T-helper 22 cell (primary cell): ENCODE data around the gene KRCC1.
"Not testable (repeated sequence)": the region's sequence is repeated elsewhere in the genome, so short reads cannot be mapped to it uniquely, and the experiment has no call there.

Experiments used
- DNase-seq: peaks from one replicate; pipeline ENCODE4 v3.0.0-alpha.2; 2020; ENCODE audit warnings: low read depth

KRCC1 gene

DNA sequence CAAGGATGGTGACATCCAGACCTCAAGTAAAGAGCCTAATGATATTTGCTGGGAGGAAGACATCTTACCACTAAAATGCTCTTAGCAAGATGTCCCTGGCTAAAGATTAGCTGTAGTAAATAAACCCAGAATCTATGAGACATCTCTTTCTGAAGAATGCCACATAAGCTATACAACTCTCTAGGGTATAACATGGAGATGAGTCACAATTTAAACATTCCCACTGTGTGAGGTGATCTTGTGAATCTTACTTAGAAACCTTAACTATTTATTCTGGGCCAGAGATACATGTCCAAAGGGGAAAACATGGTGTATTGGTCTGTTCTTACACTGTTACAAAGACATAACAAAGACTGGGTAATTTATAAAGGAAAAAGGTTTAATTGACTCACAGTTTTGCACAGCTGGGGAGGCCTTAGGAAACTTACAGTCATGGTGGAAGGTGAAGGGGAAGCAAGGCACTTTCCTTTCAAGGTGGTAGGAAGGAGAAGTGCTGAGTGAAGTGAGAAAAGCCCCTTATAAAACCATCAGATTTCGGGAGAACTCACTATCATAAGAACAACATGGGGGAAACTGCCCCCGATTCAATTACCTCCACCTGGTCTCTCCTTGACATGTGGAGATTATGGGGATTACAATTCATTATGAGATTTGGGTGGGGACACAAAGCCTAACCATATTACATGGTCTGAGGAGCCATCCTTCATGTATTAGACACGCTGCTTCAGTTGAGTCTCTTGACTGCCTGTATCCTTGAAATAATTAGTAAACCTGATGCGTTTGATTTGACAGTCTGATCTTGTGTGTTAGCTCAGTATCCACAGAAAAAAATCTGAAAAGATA, 17.1 kb downstream of the KRCC1 start:
- DNase-seq, result no peak

DNA sequence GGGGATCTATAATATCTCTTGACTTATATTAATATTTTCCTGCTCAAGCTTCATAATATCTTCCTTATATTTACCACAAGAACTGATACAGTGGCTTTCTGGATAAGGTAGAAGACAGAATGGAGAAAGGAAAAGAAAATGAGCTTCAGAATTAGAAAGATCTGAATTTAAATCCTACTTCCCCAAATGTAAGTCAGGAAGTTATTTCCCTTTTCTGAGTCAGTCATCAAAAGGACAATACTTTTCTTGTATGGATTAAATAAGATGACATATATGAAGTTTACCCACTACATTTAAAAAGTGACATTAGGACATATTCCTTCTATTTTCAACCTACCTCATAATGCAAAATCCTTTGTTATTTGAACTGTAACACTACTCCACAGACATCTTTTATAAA, 19.0 kb downstream of the KRCC1 start:
- DNase-seq, result no peak

DNA sequence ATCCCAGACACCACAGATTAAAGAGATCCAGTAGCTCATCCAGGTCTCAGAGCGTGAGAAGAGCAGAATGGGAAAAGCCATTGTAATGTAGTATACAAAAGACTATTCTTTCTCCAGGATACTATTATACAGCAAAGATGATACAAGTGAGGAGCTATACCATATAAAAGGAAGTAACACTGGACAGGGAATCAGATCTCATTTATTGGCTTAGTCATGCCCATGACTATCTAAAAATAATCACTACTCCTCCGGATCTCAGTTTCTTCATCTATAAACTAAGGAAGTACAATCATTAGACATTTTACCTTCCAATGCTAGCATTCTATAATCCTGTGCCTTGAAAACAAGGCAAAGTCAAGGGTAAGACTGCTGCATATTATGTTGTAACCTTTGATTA, 19.4 kb downstream of the KRCC1 start:
- DNase-seq, result no peak

DNA sequence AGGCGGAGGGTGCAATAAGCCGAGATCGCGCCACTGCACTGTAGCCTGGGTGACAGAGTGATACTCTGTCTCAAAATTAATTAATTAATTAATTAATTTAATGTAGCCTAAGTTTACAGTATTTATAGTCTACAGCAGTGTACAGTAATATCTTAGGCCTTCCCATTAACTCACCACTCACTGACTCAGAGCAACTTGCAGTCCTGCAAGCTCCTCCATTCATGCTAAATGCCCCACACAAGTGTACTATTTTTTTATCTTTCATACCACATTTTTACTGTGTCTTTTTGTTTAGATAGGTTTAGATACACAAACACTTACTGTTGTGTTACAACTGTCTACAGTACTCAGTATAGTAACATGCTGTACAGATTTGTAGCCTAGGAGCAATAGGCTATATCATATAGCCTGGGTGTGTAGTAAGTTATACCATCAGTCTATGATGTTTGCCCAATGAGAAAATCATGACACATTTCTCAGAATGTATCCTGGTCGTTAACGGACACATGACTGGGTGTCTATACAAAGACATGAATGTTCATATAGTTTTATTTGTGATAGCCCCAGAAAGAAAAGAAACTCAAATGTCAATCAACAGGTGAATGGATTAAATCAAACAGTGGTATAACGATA, 23.4 kb downstream of the KRCC1 start:
- DNase-seq, result no peak

DNA sequence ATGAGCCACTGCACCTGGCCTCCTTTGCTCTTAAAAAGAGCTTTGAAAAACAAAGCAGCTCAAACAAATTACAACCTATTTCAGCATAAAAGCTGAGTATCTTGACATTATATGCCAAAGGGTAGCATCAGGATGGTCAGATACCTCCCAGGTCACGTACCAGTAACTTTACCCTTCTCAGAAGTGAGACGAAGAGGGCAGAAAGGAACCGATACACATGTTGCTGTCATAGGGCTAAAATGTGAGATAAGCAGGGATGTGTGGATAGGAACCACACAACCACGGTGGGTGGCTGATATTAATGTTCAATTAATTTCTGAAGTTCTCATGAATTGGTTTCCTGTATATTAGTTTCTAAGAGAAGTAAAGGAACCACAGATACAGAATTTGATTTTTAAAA, 26.7 kb downstream of the KRCC1 start:
- no peak for DNase-seq

DNA sequence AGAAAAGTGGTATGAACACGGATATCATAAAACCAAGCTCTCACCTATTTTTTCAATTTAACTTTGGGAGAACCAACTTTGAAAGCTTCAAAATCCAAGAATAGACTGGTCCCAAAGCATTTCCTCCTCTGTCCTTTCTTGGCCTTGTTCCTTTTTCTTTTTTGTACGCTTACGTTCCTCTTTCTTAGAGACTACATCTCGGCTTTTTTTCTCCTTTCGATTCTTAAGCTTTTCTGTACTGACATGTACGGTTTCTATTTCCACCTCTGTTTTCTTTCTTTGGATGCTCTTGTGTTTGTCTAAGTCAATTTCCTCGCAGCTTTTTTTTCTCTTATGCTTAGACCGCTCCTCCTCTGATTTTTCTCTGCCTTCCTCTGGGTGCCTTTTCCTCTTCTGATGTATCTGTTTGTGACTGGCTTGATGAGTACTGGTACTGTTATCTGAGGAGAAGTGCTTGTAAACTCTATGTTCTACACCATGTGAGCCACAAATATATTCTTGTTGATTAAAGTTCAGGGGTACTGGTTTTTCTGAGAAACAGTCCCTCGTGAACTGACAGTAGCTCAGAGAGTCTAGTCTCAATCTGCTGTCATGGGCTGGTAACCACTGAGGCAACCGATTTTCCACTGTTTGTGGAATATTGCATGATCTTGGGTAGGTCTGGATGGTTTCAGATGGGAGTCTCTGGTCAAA, 27.7 kb downstream of the KRCC1 start:
- DNase-seq, result no peak

DNA sequence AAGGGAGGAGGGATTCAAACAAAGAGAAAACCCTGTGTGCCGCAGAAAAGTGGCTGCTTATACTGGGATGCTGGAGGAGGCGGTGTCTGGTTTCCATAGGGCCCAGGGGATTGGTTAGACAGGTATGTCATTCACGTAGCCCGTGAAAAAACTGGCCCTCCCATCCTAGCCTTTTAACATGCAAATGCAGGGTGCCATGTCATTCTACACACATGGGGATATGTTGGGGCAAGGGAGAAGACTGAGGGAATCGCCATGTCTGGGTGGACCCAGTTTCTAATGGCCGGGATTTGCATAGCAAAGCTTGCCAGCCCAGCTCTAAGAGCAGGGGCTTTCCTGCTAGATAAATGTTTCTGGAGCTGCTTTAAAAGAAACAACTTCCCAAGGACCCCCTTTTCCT, 31.1 kb downstream of the KRCC1 start:
- DNase-seq, result no peak

DNA sequence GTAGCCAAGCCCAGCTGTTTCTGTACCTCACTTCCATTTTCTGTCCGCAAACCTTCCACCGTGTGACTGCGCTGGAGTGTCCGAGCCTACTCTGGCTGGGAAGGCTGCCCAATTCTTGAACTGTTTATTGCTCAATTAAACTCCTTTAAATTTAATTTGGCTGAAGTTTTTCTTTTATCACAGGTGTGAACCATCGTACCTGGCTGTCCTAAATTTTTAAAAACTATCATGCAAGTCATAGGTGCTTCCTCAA, 33.0 kb downstream of the KRCC1 start:
- no peak for DNase-seq

DNA sequence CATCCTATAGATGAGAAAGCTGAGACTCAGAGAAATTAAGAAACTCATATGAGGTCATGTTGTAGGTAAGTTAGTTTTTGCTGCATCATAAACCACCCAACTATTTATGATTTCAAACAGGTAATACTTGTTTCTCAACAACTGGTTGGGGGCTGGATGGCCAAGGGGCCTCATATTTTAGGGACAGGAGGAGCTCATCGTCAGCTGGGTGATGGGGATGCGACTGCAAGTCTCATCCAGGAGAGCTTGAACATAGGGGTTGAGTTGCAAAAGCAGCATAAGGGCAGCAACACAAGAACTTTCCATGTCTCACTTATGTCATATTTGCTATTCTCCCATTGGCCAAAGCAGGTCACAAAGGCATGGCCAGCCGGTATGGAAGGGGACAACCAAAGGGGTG, 35.6 kb downstream of the KRCC1 start:
- DNase-seq, result no peak

DNA sequence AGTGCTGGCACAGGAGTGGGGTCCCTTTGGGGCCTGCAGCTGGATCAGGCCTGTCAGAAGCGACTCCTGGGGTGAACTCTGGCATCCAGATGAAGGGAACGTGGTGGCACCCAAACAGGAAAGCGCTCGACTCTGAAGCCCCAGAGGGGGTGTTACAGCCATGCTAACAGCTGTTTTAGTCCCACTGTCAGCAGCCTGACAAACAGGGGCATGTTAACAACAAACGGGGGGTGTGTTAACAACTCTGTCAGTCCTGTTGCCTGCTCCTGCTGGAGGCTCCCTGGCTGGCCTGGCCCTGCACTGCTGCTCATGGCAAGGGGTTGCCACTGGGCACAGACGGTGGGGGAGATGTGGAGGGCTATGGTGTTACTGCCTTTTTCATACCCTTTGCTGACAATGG, 36.7 kb downstream of the KRCC1 start:
- DNase-seq, result no peak

DNA sequence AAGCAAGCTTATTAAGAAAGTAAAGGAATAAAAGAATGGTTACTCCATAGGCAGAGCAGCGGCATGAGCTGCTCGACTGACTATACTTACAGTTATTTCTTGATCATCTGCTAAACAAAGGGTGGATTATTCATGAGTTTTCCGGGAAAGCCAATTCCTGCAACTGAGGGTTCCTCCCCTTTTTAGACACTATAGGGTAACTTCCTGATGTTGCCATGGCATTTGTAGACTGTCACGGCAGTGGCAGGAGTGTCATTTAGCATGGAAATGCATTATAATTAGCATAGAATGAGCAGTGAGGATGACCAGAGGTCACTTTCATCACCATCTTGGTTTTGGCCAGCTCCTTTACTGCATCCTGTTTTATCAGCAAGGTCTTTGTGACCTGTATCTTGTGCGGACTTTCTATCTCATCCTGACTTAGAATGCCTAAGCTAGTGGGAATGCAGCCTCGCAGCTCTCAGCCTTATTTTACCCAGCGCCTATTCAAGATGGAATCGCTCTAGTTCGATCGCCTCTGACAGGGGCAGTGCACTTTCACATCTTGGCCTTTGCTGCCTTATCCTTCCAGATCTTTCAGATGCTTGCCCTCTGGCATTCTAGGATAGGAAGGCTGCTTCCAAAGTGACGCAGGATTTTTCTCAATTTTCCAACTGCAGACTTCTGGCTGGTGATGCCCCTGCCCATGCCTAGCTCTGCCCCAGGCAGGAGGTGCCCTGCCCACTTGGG, 37.3 kb downstream of the KRCC1 start:
- not testable (repeated sequence) for DNase-seq

DNA sequence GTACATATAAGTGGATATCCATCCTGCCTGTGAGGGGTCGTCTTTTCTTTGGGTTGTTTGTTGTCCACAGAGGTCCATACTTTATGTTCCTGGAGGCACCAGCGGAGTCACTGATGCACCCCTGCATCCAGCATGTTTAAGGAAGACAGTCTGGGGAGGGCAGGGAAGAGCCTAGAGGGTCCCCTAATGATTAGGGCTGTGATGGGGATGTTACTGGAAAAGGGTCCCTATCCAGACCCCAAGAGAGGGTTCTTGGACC, 37.9 kb downstream of the KRCC1 start:
- DNase-seq, result not testable (repeated sequence)

DNA sequence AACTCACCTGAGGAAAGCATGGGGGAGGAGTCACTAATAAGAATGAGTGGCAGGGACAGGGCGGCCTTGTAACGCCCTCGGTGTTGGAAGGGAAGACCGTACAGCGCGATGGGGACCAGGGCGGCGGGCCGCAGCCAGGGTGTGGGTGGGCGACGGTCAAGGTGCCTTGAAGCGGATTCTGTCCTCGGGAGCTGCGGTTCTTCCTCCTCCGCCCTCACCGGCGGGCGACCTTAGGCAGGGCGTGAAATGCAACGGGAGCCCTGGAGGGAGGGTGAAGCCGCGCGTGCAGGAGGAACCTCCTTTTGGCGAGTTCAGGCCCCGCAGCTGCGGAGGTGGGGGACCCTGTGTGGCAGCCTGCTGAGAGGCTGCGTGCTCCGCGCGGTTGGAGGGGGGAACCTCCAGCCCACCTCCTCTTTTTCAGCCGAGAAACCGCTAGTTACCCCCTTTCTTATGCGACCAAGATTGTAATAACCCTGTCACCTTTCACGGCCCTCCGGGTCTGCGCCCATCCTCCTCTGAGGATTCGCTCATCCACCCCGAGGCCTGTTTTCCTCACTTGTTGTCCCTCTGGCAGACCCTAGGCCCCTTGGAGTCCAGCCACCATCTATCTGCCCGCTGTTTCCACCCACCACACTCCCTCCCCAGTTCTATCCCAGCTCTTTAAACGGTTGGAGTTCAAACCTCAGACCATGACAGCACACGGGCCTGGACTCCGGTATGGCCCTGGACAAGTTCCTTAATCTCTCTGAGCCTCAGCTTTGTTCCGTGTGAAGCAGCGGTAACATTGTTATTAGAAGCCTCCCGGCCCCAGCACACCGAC, 38.4 kb downstream of the KRCC1 start:
- DNase-seq, result peak; percentile 43

DNA sequence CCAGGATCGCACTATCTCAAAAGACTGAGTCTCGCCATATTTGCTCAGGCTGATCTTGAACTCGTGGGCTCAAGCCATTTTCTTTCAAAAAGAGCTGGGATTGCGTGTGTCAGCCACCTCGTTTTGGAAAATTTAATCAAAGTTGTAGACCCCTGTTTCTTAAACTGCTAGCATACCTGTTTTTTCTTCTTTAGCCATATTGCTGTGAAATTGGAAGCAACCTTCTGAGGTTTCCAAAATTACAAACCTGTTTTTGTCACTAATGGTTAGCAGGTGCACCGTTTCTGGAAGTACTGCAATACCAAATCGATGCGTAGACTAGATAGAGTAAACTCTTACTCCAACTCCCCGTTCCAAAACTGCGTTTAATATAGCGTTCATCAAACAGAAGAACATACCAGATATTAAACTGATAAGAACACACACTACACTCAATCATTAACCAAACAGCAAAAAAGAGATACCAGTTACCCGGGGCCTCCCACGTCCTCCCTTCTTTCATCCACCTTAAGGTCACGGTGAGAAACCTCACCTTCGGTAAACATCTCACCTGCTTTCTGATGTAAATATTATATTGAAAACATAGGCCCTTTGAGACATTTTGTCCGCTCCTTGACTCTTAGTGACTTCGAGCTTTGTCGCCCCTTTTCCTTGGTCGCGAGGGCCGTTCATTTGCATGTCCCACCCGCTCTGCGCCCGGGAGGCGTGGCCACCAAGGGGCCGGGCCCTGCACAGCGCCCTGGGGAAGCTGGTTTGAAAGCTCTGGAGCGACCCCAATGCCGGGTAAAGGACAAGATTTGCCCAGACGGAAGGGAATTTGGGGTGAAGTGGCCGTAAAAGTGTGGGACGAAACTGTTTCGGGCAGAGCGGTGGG, 39.3 kb downstream of the KRCC1 start, which contains the start of gene RNU2-63P:
Gene RNU2-63P, minus strand, starts transcription at position 462 of the 874 bp plus-strand sequence.
- peak; percentile 58 for DNase-seq

DNA sequence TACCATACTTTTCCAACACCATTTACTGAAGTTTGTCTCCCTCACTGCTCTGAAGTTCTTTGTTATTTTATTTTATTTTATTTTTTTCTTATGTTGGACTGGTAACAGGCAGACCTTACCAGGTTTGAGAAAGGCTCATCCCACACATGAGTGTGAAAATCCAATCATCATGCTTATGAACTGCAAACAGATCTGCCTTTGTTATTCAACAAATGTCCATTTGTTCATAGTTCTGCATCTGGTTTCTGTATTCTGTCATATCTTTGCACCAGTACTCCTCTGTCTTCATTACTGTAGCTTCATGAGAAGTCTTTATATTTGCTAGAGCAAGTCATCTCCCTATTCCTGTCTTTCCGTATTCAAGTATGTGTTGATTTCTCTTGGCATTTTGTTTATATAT, 44.6 kb downstream of the KRCC1 start:
- DNase-seq, result no peak

DNA sequence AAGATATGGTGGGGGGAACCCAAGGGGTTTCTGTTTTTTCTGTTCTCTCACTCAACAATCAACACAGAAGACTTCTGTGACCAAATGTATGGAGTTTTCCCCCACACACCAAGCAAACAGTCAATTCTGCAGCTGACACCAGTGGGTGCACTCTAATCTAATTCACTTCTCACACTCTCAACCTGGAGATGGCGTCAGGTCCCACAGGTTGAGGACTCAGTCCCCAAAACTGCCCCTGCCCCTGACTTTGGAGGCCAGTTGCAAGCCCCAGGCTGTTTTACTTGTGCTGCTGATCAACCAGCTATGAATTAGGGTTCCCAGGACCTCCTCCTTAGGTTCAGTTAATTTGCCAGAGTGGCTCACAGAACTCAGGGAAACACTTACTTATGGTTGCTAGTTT, 45.4 kb downstream of the KRCC1 start:
- DNase-seq, result no peak

DNA sequence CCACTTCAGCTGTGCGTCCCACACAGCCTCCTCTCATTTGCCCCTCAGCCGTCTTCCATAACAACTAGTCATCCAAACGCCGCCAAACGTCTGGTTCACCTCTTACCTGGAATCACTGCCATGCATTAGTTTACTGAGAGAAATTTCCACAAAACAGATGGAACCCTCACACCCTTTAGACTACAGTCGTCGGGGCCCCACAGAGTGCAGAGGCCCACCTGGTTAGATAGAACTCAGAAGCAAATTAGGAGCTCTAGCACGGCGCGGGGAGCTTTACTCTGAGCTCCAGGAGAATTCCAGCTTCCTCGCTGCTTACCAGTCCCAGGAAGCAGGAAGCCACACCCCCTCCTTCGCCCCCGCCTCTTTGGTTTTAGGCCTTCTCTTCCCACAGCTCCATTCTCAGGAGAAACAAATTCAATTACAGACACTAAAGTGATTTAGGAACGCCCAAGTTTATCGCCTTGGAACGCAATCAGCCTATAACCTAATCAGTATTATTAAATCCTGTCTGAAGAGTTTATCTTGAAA, 48.6 kb downstream of the KRCC1 start:
- no peak for DNase-seq

DNA sequence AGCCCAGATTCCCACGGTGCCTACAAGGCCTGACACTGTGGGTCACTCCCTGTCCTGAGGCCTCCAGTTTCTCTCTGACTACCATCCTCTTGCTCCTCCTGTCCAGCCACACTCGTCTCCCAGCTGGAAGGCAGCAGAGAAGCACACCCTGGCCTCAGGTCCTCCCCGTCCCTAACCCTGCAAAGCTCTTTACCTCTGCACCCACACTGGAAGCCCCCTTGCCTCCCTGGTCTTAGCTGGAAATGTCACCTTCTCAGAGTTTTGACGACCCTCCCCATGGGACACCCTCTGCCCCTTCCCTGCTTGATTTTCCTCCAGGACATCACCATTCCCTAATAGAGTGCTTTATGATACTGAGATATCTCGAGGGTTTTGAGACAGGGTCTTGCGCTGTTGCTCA, 49.8 kb downstream of the KRCC1 start:
- DNase-seq, result no peak

DNA sequence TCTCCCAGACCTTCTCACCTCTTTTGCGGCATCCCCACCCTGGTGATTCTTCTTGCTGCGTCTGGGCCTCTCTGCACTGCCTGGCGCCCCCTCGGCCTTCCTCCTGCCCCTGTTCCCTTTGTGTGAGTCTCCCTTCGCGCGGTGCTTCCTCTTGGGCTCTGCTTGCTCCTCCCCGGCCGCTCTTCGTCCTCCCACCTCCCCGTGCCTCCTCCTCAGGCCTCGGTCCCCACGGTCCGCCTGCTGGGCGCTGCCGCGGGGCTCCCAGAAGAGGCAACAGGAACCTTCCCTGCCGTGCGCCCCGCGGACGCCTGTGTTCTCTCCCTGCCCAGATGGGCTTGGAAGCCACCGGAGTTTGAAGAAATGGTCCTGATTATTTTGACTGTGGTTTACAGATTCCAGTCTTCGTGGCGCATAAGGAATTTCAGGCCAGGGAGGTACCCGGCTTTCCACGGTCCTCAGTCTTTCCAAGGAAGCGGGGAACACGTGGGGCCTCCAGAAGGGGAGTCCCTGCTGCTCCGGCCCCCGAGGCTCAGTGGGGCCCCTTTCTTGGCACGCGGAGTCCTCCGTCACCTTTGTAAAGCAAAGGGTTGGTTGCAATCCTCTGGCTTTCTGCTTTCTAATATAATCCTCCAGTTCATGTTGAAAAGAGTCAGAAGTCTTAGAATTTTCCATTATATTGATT, 52.4 kb downstream of the KRCC1 start:
- DNase-seq, result no peak

DNA sequence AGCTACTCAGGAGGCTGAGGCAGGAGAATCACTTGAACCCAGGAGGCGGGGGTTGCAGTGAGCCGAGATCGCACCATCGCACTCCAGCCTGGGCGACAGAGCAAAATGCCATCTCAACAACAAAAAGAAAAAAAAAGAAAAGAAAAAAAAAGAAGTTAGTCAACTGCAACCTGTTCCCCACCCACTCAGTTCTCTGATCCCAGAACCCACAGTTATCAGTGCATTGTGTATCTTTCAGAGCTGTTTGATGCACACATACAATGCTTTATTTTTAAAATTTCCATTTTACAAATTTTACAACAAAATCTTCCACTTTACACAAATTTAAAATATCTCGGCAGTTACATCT, 53.2 kb downstream of the KRCC1 start:
- no peak for DNase-seq
